Motor neuron (in vitro differentiated cells): ENCODE measurements around the gene CAV2. TPM values are rescaled to one million over a fixed set of nuclear protein-coding genes. Genes with fewer than 3 reads are reported as not detected.

ENCODE experiments used
- ATAC-seq, 8 experiments: fragments of 200-7000 bp; cut with Tn5 transposase; replicated peaks in 6 of 8; 2 replicates each; pipeline ENCODE4 v1.8.0; 2021; ENCODE audit warnings: mild to moderate bottlenecking in 8 of 8, moderate library complexity in 8 of 8
- H3K27ac ChIP-seq, 2 donors: fragments of 250-450 bp; sonication (Bioruptor Pico); 2 replicates each; pipeline ENCODE4 v1.9.0; 2021; ENCODE audit warnings: antibody characterized with exemption in 2 of 2, mild to moderate bottlenecking in 2 of 2, moderate library complexity in 1 of 2
- H3K4me1 ChIP-seq, 2 donors: fragments of 250-450 bp; sonication (Bioruptor Pico); replicated peaks in 1 of 2; 2 replicates each; pipeline ENCODE4 v1.6.1; 2021; ENCODE audit warnings: antibody characterized with exemption in 2 of 2, mild to moderate bottlenecking in 2 of 2, moderate library complexity in 1 of 2
- H3K4me3 ChIP-seq, 5 donors: fragments of 250-450 bp; sonication (Bioruptor Pico); 2 replicates each; pipeline ENCODE4 v1.9.0; 2021; ENCODE audit warnings: antibody characterized with exemption in 5 of 5, mild to moderate bottlenecking in 5 of 5, moderate library complexity in 4 of 5
- WGBS, 10 experiments: fragments of 450-650 bp; shearing (Covaris generic); methylation state at CpG; one replicate each; pipeline ENCODE4 v1.0.0; 2022; 5-methylcytosine and 5-hydroxymethylcytosine counted together
- in situ Hi-C, 9 experiments: fragments of 400-800 bp; cut with MboI; loops; one replicate each; pipeline ENCODE4 v1.15.0; 2021; ENCODE audit warnings: low sequenced_read_pairs in 9 of 9, low pct_unique_long_range_greater_than_20kb in 2 of 9; ENCODE audit not compliant: unreplicated experiment in 9 of 9
- total RNA-seq, 8 experiments: library from RNA; unstranded; fragments of 300-600 nt; gene quantifications; 2 replicates each; pipeline versions ENCODE4 v1.2.3 to v1.2.4, GENCODE V29; 2022

CAV2 gene
- total RNA-seq, result 10 to 100 TPM in 3 of 8 experiments, 1 to 10 TPM in 5; 2.3 to 37.3 (median 4.9) TPM

GRCh38 chr7:116499168-116500077, at the start of gene CAV2:
Gene CAV2, plus strand, starts transcription at chr7:116499738. Its CDS starts 44 bp downstream, at chr7:116499782.
- 36% methylated on average over 5 of the region's 86 CpGs; no CpG with 5 or more reads in 9 of the 10 experiments for WGBS, 10 experiments
- in situ Hi-C loops, result loop anchor here in 3 of 9 experiments (25.0 kb wide), 1 partner anchor 237 kb away; no protein-coding TSS in a partner anchor
- H3K27ac ChIP-seq, result no peak within 1 kb of the TSS
- peak within 1 kb of the TSS; percentile 34 to 48 (median 40) for H3K4me3 ChIP-seq
- ATAC-seq, result peak; percentile 87 to 93 (median 90)
- no peaks in the 10 kb centered on the region for H3K4me1 ChIP-seq

GRCh38 chr7:116449950-116450349, 49.6 kb upstream of the CAV2 start:
- H3K27ac ChIP-seq, result no peak overlapping the region
- in situ Hi-C loops, result no loop called here
- H3K4me3 ChIP-seq, result no peak overlapping the region
- 34 to 100% (median 83%) methylated on average over 2 to 4 of the region's 4 CpGs for WGBS, 10 experiments
- no peak for ATAC-seq
- no peaks in the 10 kb centered on the region for H3K4me1 ChIP-seq

- in situ Hi-C loops, result no loop called here
- Histone ChIP-seq H3K27ac (no peak overlapping the region), H3K4me3 (no peak overlapping the region), H3K4me1 (no peaks in the 10 kb centered on the region)
- WGBS, 10 experiments, result 81 to 100% (median 100%) methylated on average over 1 to 2 of the region's 2 CpGs
- ATAC-seq, result no peak
Observed at GRCh38 chr7:116451957-116452729, 47.4 kb upstream of the CAV2 start.

GRCh38 chr7:116454377-116454776, 45.2 kb upstream of the CAV2 start:
- ATAC-seq, result no peak
- WGBS, 10 experiments, result 10 to 100% (median 94%) methylated on average over 2 of the region's 2 CpGs
- no peaks in the 10 kb centered on the region for H3K4me1 ChIP-seq
- no peak overlapping the region for H3K27ac ChIP-seq
- H3K4me3 ChIP-seq, result no peak overlapping the region
- in situ Hi-C loops, result no loop called here

GRCh38 chr7:116455009-116455408, 44.5 kb upstream of the CAV2 start:
- in situ Hi-C loops, result no loop called here
- Histone ChIP-seq H3K27ac (no peak overlapping the region), H3K4me1 (no peaks in the 10 kb centered on the region), H3K4me3 (no peak overlapping the region)
- peak in 1 of 8 experiments; percentile 19 for ATAC-seq
- 0 to 100% (median 78%) methylated on average over 1 to 2 of the region's 2 CpGs for WGBS, 10 experiments

- Histone ChIP-seq H3K27ac (no peak overlapping the region), H3K4me1 (no peaks in the 10 kb centered on the region), H3K4me3 (no peak overlapping the region)
- in situ Hi-C loops, result no loop called here
- WGBS, 10 experiments, result 0 to 100% (median 90%) methylated on average over 1 of the region's 1 CpG; no CpG with 5 or more reads in 4 of the 10 experiments
- ATAC-seq, result peak in 3 of 8 experiments; percentile 39 to 44 (median 42)
Observed at GRCh38 chr7:116455499-116455898, 44.0 kb upstream of the CAV2 start.

GRCh38 chr7:116461500-116461899, 38.0 kb upstream of the CAV2 start:
- H3K4me3 ChIP-seq, result no peak overlapping the region
- ATAC-seq, result peak in 2 of 8 experiments; percentile 39 to 43
- in situ Hi-C loops, result no loop called here
- no peaks in the 10 kb centered on the region for H3K4me1 ChIP-seq
- no peak overlapping the region for H3K27ac ChIP-seq

- Histone ChIP-seq H3K4me1 (no peaks in the 10 kb centered on the region), H3K27ac (no peak overlapping the region), H3K4me3 (no peak overlapping the region)
- in situ Hi-C loops, result no loop called here
- ATAC-seq, result no peak
- 84 to 100% (median 100%) methylated on average over 1 to 4 of the region's 4 CpGs; no CpG with 5 or more reads in 1 of the 10 experiments for WGBS, 10 experiments
Observed at GRCh38 chr7:116463956-116464355, 35.6 kb upstream of the CAV2 start.

- in situ Hi-C loops, result no loop called here
- no peak for ATAC-seq
Observed at GRCh38 chr7:116464375-116464774, 35.2 kb upstream of the CAV2 start.

GRCh38 chr7:116465125-116465524, 34.4 kb upstream of the CAV2 start:
- 81 to 100% (median 92%) methylated on average over 1 to 2 of the region's 2 CpGs; no CpG with 5 or more reads in 1 of the 10 experiments for WGBS, 10 experiments
- in situ Hi-C loops, result no loop called here
- Histone ChIP-seq H3K4me3 (no peak overlapping the region), H3K4me1 (no peaks in the 10 kb centered on the region), H3K27ac (no peak overlapping the region)
- ATAC-seq, result no peak

More at GRCh38 chr7:116464375-116464774, 35.2 kb upstream of the CAV2 start:
- no peak overlapping the region for H3K27ac ChIP-seq
- H3K4me1 ChIP-seq, result no peaks in the 10 kb centered on the region
- 40 to 100% (median 88%) methylated on average over 1 to 4 of the region's 4 CpGs; no CpG with 5 or more reads in 1 of the 10 experiments for WGBS, 10 experiments
- no peak overlapping the region for H3K4me3 ChIP-seq

- 29 to 100% (median 66%) methylated on average over 1 to 2 of the region's 2 CpGs; no CpG with 5 or more reads in 4 of the 10 experiments for WGBS, 10 experiments
- H3K4me3 ChIP-seq, result no peak overlapping the region
- no peak for ATAC-seq
- in situ Hi-C loops, result no loop called here
- no peaks in the 10 kb centered on the region for H3K4me1 ChIP-seq
- no peak overlapping the region for H3K27ac ChIP-seq
Observed at GRCh38 chr7:116468534-116468933, 31.0 kb upstream of the CAV2 start.

GRCh38 chr7:116477625-116478024, 21.9 kb upstream of the CAV2 start:
- WGBS, 10 experiments, result 0 to 100% (median 40%) methylated on average over 1 of the region's 1 CpG; no CpG with 5 or more reads in 3 of the 10 experiments
- H3K4me3 ChIP-seq, result no peak overlapping the region
- H3K27ac ChIP-seq, result no peak overlapping the region
- ATAC-seq, result peak in 3 of 8 experiments; percentile 80 to 95 (median 89)
- in situ Hi-C loops, result no loop called here
- H3K4me1 ChIP-seq, result no peaks in the 10 kb centered on the region

- no peak for ATAC-seq
- Histone ChIP-seq H3K4me1 (no peaks in the 10 kb centered on the region), H3K4me3 (no peak overlapping the region), H3K27ac (no peak overlapping the region)
- in situ Hi-C loops, result no loop called here
- 20 to 93% (median 59%) methylated on average over 1 to 2 of the region's 2 CpGs for WGBS, 10 experiments
Observed at GRCh38 chr7:116478834-116479233, 20.7 kb upstream of the CAV2 start.
